HCT116 (cell line): ENCODE measurements around the gene INPP5D. TPM values are rescaled to one million over a fixed set of nuclear protein-coding genes. Genes with fewer than 3 reads are reported as not detected.

Experiments
- ATAC-seq: fragments of 200-7000 bp; cut with Tn5 transposase; 2 replicates; pipeline ENCODE4 v1.9.1; 2020; ENCODE audit warnings: mild to moderate bottlenecking, moderate library complexity
- BruUV-seq: library from RNA; stranded (reverse); fragments of 400-500 nt; replicated peaks from 2 replicates; lab custom pipeline; 2021; lab: Mats Ljungman, UMichigan
- CTCF ChIA-PET: fragments of 300-600 bp; sonication (Branson Sonifier 250); formaldehyde crosslinking; loops from one replicate; lab custom pipeline; 2021; ENCODE audit warnings: antibody characterized with exemption; lab: Charles Lee
- POLR2A ChIA-PET: fragments of 300-600, 350-600 bp; sonication (Branson Sonifier 250); formaldehyde crosslinking; loops from one replicate; lab custom pipeline; 2021; ENCODE audit warnings: antibody characterized with exemption; lab: Charles Lee
- RAD21 ChIA-PET, 2 experiments: fragments of 300-600 bp; sonication (Branson Sonifier 250); formaldehyde crosslinking; loops; one replicate each; lab custom pipeline; 2023; ENCODE audit warnings: low total read pairs in 2 of 2; ENCODE audit not compliant: uncharacterized antibody in 2 of 2, unreplicated experiment in 2 of 2, low non-redundant PET in 1 of 2; lab: Charles Lee
- DNase-seq: peaks from one replicate; pipeline ENCODE4 v3.0.0-alpha.2; 2010; ENCODE audit warnings: low read depth, low spot score
- H2AFZ ChIP-seq: fragments of 200-600 bp; shearing (Covaris generic), sonication (generic); 2 replicates; pipeline ENCODE4 v1.6.1; 2017; ENCODE audit warnings: low read depth, mixed run types, mixed read lengths, antibody characterized with exemption, low read length; ENCODE audit not compliant: poor library complexity, severe bottlenecking
- H3K27ac ChIP-seq: 2 replicates; pipeline ENCODE4 v1.5.1; 2012; ENCODE audit warnings: low read depth, low read length
- H3K27me3 ChIP-seq: fragments of 200-600 bp; sonication (generic); 2 replicates; pipeline ENCODE4 v1.6.1; 2016; ENCODE audit warnings: mixed run types, low read length, mixed read lengths; ENCODE audit not compliant: insufficient read depth
- H3K36me3 ChIP-seq, 2 experiments: fragments of 200-500 bp in 1 of 2; fragments of 200-600 bp in 1 of 2; sonication (Bioruptor generic) in 1 of 2; sonication (generic) in 1 of 2; 2 replicates each; pipeline versions ENCODE4 v1.5.1 to v1.6.1; 2014 to 2016; ENCODE audit warnings: low read length in 2 of 2, inconsistent platforms in 1 of 2, mixed read lengths in 1 of 2, mixed run types in 1 of 2; ENCODE audit not compliant: insufficient read depth in 2 of 2, control insufficient read depth in 1 of 2
- H3K4me1 ChIP-seq, 2 experiments: fragments of 200-600 bp in 1 of 2; sonication (generic) in 1 of 2; 2 replicates each; pipeline versions ENCODE4 v1.5.1 to v1.6.1; 2012 to 2017; ENCODE audit warnings: low read length in 2 of 2, inconsistent platforms in 1 of 2, mild to moderate bottlenecking in 1 of 2, mixed read lengths in 1 of 2, mixed run types in 1 of 2, moderate library complexity in 1 of 2; ENCODE audit not compliant: insufficient read depth in 2 of 2, control insufficient read depth in 1 of 2
- H3K4me2 ChIP-seq: fragments of 200-600 bp; sonication (generic); 2 replicates; pipeline ENCODE4 v1.6.1; 2017; ENCODE audit warnings: mixed run types, low read length, mixed read lengths
- H3K4me3 ChIP-seq, 2 experiments: fragments of 200-600 bp in 1 of 2; sonication (generic) in 1 of 2; replicated peaks in 1 of 2; 2 replicates each; pipeline ENCODE4 v1.5.1; 2011 to 2016; ENCODE audit warnings: low read length in 2 of 2, control low read depth in 1 of 2, low read depth in 1 of 2, mild to moderate bottlenecking in 1 of 2, mixed read lengths in 1 of 2, mixed run types in 1 of 2
- H3K79me2 ChIP-seq: fragments of 200-600 bp; sonication (generic); 2 replicates; pipeline ENCODE4 v1.6.1; 2017; ENCODE audit warnings: mild to moderate bottlenecking, mixed run types, low read length, moderate library complexity, mixed read lengths; ENCODE audit not compliant: insufficient read depth
- H3K9ac ChIP-seq: fragments of 200-600 bp; sonication (generic); 2 replicates; pipeline ENCODE4 v1.6.1; 2016; ENCODE audit warnings: low read length, mixed read lengths
- H3K9me2 ChIP-seq: fragments of 200-600 bp; sonication (generic), shearing (Covaris generic); 2 replicates; pipeline ENCODE4 v1.6.1; 2017; ENCODE audit warnings: mixed run types, mild to moderate bottlenecking, moderate library complexity; ENCODE audit not compliant: insufficient read depth
- H3K9me3 ChIP-seq, 2 experiments: fragments of 200-500 bp in 1 of 2; fragments of 200-600 bp in 1 of 2; sonication (Bioruptor generic) in 1 of 2; sonication (generic) in 1 of 2; 2 replicates each; pipeline ENCODE4 v1.6.1; 2014 to 2017; ENCODE audit warnings: low read length in 2 of 2, mixed read lengths in 2 of 2, inconsistent platforms in 1 of 2, low read depth in 1 of 2, mild to moderate bottlenecking in 1 of 2, mixed run types in 1 of 2, moderate library complexity in 1 of 2; ENCODE audit not compliant: control insufficient read depth in 1 of 2, insufficient read depth in 1 of 2
- H4K20me1 ChIP-seq: fragments of 200-600 bp; sonication (generic), shearing (Covaris generic); 2 replicates; pipeline ENCODE4 v1.6.1; 2017; ENCODE audit warnings: mixed run types, mild to moderate bottlenecking, moderate library complexity; ENCODE audit not compliant: insufficient read depth
- CBX3 ChIP-seq: IDR thresholded peaks from 2 replicates; pipeline ENCODE4 v1.6.1; 2012; ENCODE audit warnings: low read depth
- CEBPB ChIP-seq: IDR thresholded peaks from 2 replicates; pipeline ENCODE4 v1.6.1; 2012; ENCODE audit warnings: low read depth
- EGR1 ChIP-seq: IDR thresholded peaks from 2 replicates; pipeline ENCODE4 v1.6.1; 2012; ENCODE audit warnings: low read depth
- ELF1 ChIP-seq: IDR thresholded peaks from 2 replicates; pipeline ENCODE4 v1.6.1; 2012; ENCODE audit warnings: low read depth, borderline replicate concordance
- EZH2 ChIP-seq: fragments of 200-600 bp; sonication (generic); IDR thresholded peaks from 2 replicates; pipeline ENCODE4 v1.6.1; 2017; ENCODE audit warnings: antibody characterized with exemption, mixed run types
- EZH2phosphoT487 ChIP-seq: fragments of 200-600 bp; IDR thresholded peaks from 2 replicates; pipeline ENCODE4 v1.6.1; 2018; ENCODE audit warnings: antibody characterized with exemption, borderline replicate concordance
- POLR2A ChIP-seq: IDR thresholded peaks from 2 replicates; pipeline ENCODE4 v1.7.0; 2011; ENCODE audit warnings: borderline replicate concordance; ENCODE audit not compliant: insufficient read depth, insufficient read length; ENCODE audit errors: extremely low read depth
- RAD21 ChIP-seq: IDR thresholded peaks from 2 replicates; pipeline ENCODE4 v1.6.1; 2012; ENCODE audit warnings: low read depth, mild to moderate bottlenecking
- SP1 ChIP-seq: IDR thresholded peaks from 2 replicates; pipeline ENCODE4 v1.6.1; 2012; ENCODE audit warnings: low read depth
- SRF ChIP-seq: IDR thresholded peaks from 2 replicates; pipeline ENCODE4 v1.6.1; 2012; ENCODE audit warnings: low read depth
- TCF7L2 ChIP-seq: IDR thresholded peaks from 2 replicates; pipeline ENCODE4 v1.7.0; 2011; ENCODE audit warnings: borderline replicate concordance, inconsistent platforms; ENCODE audit not compliant: insufficient read depth, insufficient read length; ENCODE audit errors: extremely low read depth
- intact Hi-C: fragments of 100-400 bp; cut with micrococcal nuclease; formaldehyde crosslinking; loops from 2 replicates; pipeline ENCODE4 v1.10.0; 2022
- total RNA-seq: library from RNA; stranded (reverse); gene quantifications from one replicate; pipeline ENCODE4 v1.2.1, GENCODE V29; 2021; ENCODE audit not compliant: unreplicated experiment
- TF ChIP-seq, protein P1 (sequence below): IDR thresholded peaks from 2 replicates; pipeline ENCODE4 v1.6.1; 2012
- TF ChIP-seq, protein P2 (sequence below), 3 experiments: fragments of 200-600 bp in 1 of 3; sonication (generic) in 1 of 3; IDR thresholded peaks in 2 of 3; conservative IDR thresholded peaks in 1 of 3; 2 replicates each; pipeline ENCODE4 v1.5.1; 2012 to 2017; ENCODE audit warnings: low read depth in 2 of 3, low read length in 2 of 3, antibody characterized with exemption in 1 of 3, borderline replicate concordance in 1 of 3, control low read depth in 1 of 3, mild to moderate bottlenecking in 1 of 3, mixed read lengths in 1 of 3, mixed run types in 1 of 3, moderate library complexity in 1 of 3; ENCODE audit not compliant: insufficient read depth in 1 of 3
- TF ChIP-seq, protein P3 (sequence below): IDR thresholded peaks from 2 replicates; pipeline ENCODE4 v1.6.1; 2011; ENCODE audit warnings: mild to moderate bottlenecking, low read length, moderate library complexity; ENCODE audit not compliant: insufficient replicate concordance; ENCODE audit errors: extremely low read depth

INPP5D gene
- total RNA-seq, 1 experiment from 2014 or later, result 1.8 TPM

DNA sequence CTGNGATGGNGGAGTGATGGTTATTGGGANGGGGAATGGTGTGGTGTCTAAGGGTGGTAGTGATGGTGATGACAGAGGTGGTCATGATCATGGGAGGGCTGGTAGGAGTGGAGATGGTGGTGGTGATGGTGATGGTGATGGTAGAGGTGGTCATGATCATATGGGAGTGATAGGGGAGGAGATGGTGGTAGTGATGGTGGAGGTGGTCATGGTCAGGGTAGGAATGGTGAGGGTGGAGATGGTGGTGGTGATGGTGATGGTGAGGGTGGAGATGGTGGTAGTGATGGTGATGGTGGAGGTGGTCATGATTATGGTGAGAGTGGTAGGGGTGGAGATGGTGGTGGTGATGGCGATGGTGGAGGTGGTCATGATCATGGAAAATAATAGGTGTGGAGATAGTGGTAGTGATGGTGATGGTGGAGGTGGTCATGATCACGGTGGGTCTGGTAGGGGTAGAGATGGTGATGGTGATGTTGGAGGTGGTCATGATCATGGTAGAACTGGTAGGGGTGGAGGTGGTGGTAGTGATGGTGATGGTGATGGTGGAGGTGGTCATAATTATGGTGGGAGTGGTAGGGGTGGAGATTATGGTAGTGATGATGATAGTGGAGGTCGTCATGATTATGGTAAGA is 83.7 kb downstream of the INPP5D start:
- Histone ChIP-seq H3K4me2 (no peak overlapping the region), H3K27me3 (no peaks in the 10 kb centered on the region), H3K4me1 (peaks cover 2 to 5% of the 10 kb centered on the region in 2 experiments; a peak in 3 of 4 replicates), H4K20me1 (no peaks in the 10 kb centered on the region), H3K9me2 (no peaks in the 10 kb centered on the region), H3K27ac (no peak overlapping the region), H3K4me3 (no peak overlapping the region), H3K79me2 (no peaks in the 10 kb centered on the region), H3K9me3 (no peaks in the 10 kb centered on the region), H3K36me3 (no peaks in the 10 kb centered on the region), H3K9ac (no peak overlapping the region), H2AFZ (no peak overlapping the region)
- intact Hi-C loops, result no loop called here
- ATAC-seq (no peak), DNase-seq (no peak)
- RAD21 ChIA-PET, result no interaction called here
- POLR2A ChIA-PET, result no interaction called here
- TF ChIP-seq, protein P1, sequence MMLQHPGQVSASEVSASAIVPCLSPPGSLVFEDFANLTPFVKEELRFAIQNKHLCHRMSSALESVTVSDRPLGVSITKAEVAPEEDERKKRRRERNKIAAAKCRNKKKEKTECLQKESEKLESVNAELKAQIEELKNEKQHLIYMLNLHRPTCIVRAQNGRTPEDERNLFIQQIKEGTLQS, result no peak
- TF ChIP-seq EZH2, result no peak
- TF ChIP-seq, protein P2, sequence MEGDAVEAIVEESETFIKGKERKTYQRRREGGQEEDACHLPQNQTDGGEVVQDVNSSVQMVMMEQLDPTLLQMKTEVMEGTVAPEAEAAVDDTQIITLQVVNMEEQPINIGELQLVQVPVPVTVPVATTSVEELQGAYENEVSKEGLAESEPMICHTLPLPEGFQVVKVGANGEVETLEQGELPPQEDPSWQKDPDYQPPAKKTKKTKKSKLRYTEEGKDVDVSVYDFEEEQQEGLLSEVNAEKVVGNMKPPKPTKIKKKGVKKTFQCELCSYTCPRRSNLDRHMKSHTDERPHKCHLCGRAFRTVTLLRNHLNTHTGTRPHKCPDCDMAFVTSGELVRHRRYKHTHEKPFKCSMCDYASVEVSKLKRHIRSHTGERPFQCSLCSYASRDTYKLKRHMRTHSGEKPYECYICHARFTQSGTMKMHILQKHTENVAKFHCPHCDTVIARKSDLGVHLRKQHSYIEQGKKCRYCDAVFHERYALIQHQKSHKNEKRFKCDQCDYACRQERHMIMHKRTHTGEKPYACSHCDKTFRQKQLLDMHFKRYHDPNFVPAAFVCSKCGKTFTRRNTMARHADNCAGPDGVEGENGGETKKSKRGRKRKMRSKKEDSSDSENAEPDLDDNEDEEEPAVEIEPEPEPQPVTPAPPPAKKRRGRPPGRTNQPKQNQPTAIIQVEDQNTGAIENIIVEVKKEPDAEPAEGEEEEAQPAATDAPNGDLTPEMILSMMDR (IDR thresholded peaks at IDR 0.05 in 2 of 3, conservative IDR thresholded peaks at IDR 0.05 in 1 of 3; ENCODE audit: borderline replicate concordance in 1 of 3, insufficient read depth in 1 of 3, low read depth in 2 of 3, low read length in 2 of 3), result no peak
- no peak for TF ChIP-seq EGR1
- no peak for TF ChIP-seq SP1
- TF ChIP-seq SRF, result no peak
- TF ChIP-seq, protein P3, sequence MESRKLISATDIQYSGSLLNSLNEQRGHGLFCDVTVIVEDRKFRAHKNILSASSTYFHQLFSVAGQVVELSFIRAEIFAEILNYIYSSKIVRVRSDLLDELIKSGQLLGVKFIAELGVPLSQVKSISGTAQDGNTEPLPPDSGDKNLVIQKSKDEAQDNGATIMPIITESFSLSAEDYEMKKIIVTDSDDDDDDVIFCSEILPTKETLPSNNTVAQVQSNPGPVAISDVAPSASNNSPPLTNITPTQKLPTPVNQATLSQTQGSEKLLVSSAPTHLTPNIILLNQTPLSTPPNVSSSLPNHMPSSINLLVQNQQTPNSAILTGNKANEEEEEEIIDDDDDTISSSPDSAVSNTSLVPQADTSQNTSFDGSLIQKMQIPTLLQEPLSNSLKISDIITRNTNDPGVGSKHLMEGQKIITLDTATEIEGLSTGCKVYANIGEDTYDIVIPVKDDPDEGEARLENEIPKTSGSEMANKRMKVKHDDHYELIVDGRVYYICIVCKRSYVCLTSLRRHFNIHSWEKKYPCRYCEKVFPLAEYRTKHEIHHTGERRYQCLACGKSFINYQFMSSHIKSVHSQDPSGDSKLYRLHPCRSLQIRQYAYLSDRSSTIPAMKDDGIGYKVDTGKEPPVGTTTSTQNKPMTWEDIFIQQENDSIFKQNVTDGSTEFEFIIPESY, result no peak
- no peak for TF ChIP-seq ELF1
- TF ChIP-seq RAD21, result no peak
- no peak for TF ChIP-seq EZH2phosphoT487
- TF ChIP-seq CEBPB, result no peak
- TF ChIP-seq CBX3, result no peak
- no peak for TF ChIP-seq POLR2A
- no peak for TF ChIP-seq TCF7L2
- no TSS peak for BruUV-seq
- CTCF ChIA-PET, result no interaction called here
